HG02973 (cell line): Measurements from ENCODE around the gene PSMF1.
A peak's percentile ranks its signal among the peaks of the same experiment; 100 is the strongest.

ENCODE experiments used
- ATAC-seq: cut with Tn5 transposase; IDR thresholded peaks from one replicate; pipeline ENCODE4 v1.9.1; 2021; ENCODE audit warnings: moderate library complexity; ENCODE audit not compliant: unreplicated experiment

The PSMF1 gene

GRCh38 chr20:1118336-1119127 lies at the start of gene PSMF1:
Gene PSMF1 (plus strand): TSS chr20:1118602. CDS start chr20:1118774, 172 bp downstream.
- peak; percentile 90 for ATAC-seq

GRCh38 chr20:1072258-1072657 lies 46.1 kb upstream of the PSMF1 start:
- ATAC-seq, result no peak

DNA sequence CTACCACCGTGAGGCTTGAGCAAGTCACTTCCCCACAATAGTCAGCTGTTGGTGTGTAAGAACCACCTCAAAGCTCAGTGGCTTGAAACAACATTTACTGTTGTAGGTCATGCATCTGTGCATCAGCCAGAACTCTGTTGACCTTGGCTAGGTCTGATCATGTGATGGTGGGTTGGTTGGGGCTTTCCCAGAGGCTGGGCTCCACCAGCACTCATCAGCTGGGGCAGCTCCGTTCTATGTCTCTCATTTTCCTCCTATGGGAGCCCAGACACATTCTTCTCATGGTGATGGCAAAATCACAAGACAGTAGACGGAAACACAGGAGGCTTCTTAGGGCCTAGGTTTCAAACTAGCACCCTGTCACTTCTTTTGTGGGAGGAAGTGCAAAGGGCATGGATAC lies 42.8 kb upstream of the PSMF1 start:
- no peak for ATAC-seq

DNA sequence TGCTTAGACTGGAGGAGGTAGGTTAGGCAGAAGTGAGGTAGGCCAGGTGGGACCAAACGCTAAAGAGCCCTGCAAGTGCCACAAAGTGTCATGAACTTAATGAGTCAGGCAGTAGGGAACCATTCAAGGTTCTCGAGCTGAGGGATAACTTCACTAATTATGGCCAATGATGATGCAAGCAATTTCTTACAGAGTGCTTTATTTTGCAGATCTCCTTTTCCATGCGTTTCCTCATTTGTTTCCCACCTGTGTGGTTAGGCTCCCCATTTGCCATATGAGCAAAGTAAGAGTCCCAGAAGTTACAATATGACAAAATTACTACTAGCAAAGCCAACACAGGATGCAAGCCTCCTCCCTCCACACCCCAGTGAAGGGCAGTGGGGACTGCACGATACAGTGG lies 36.5 kb upstream of the PSMF1 start:
- no peak for ATAC-seq

DNA sequence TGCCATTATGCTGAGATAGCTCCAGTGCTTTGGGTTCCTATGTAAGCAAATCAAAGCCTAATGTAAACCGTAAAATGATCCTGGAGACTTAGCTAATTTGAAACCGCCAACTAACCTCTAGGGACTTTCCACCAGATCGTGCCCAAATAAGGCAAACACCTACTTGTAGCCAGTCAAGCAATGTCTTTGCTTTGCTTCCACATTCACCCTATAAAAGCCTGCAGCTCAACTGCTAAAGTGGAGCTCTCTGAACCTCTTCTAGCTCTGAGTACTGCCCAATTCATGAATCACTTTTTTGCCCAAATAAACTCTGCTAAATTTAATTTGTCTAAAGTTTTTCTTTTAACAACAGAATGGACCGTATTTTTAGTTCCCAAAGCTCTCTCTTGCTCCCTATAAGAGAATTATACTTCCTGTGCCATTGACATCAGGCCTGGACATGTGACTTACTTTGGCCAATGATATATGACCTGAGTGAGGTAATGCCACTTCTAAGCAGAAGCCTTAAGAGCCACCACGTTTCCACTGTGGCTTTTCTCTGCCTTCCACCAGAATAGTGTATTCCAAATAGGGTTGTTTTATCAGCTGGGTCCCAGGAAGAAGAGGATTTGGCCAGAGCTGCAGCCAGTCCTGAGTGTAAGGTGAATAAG lies 34.8 kb upstream of the PSMF1 start:
- ATAC-seq, result no peak

GRCh38 chr20:1085492-1086276 lies 32.7 kb upstream of the PSMF1 start:
- ATAC-seq, result no peak

DNA sequence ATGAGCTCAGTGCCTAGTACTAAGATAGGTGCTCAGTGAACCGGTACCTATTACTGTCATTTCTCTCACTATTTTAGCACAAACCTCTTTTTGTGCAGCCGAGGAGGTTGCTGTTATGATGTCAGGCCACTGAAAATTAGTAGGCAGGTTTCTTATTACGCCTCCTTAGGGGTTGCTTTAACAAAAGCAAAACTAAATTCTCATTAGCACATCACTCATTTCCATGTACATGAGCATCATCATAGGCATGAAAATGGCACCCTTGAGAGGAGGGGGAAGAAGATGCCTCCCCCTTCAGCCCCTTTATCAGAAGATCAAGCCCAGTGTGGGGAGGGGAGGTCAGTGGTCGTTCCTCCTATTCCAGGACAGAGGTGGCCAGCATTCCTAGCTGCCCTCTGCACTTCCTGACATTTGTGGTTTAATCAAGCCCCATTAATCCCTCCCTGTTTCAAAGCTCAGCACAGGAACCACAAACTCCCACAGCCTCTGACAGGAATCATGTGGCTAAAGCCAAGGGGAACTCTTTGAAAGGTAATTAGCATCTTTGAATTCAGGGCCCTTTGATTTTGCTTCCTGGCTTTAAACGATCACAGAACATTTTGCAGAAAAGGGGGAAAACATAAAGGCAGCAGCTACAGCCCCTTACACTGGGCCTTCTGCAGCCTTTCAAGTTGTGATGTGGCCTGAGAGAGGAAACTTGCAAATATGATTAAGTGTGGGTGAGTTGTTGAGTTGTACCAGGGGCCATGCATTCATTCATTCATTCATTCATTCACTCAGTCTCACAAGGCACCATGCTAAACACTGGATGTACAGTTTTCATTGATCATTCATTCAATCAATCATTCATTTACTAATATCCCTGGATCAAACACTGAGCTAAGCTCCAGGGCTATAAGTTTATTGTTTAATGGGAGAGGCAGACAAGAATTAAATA lies 31.9 kb upstream of the PSMF1 start:
- ATAC-seq, result no peak

- no peak for ATAC-seq
Measured at GRCh38 chr20:1087311-1087905, 31.0 kb upstream of the PSMF1 start.

- no peak for ATAC-seq
Measured at GRCh38 chr20:1094751-1095150, 23.7 kb upstream of the PSMF1 start.

GRCh38 chr20:1101533-1101932 lies 16.9 kb upstream of the PSMF1 start:
- no peak for ATAC-seq

DNA sequence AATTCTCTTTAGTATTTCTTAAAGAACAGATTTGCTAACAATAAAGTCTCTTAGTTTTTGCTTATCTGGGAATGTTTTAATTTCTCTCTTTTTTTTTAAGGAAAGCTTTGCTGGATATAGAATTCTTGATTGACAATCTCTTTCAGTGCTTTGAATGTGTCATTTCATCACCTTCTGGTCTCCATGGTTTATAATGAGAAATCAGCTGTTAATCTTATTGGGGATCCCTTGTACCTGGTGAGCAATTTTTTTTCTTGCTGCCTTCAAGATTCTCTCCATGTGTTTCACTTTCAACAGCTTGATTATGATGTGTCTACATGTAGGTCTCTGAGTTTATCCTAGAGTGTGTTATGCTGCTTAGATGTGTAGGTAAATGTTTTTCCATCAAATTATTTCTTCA lies 16.4 kb upstream of the PSMF1 start:
- ATAC-seq, result no peak

- no peak for ATAC-seq
Measured at GRCh38 chr20:1103751-1104150, 14.7 kb upstream of the PSMF1 start.

DNA sequence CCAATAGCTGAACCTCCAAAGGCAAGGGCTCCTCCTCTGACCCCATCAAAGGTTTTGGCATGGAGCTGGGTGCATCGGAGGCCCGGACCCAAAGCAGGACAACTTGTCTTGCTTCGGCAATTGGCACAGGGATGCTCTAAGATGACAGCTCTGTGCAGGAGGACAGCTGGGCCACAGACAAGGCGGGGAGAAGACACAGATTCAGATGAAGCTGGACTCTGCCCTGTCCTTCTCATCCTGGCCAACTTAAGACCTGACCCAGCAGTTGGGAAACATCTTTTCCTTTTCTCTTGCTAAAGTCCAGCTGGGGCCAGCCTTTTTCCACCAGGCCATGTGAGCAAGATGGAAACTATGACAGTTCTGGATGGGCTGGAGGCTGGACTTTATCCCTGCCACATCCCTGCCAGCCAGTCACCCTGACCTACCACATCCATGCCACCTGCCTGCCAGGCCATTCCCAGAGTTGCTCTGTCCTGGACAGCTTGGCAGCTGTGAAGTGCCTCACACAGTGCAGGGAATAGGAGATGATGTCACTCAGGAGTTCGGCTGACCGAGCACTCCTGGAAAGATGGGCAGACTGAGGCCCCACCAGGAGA lies 12.7 kb upstream of the PSMF1 start:
- ATAC-seq, result no peak

DNA sequence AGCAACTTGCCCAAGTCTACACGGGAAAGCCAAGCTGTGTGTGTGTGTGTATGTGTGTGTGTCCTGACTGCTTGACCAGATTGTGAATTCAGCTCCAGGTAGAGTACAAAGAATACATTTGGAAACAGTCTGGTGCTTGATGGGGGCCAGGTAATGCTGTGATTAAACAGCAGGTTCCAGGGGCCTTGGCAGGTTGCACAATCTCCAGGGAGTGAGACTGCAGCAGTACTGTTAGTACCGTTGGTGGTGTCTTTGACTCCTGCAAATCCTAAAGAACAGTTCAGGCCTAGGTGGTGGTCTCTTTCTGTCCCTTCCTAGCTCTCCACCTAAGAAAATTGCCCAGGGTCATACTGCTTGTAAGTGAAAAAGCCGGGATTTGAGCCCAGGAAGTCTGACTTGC lies 11.2 kb upstream of the PSMF1 start:
- no peak for ATAC-seq

DNA sequence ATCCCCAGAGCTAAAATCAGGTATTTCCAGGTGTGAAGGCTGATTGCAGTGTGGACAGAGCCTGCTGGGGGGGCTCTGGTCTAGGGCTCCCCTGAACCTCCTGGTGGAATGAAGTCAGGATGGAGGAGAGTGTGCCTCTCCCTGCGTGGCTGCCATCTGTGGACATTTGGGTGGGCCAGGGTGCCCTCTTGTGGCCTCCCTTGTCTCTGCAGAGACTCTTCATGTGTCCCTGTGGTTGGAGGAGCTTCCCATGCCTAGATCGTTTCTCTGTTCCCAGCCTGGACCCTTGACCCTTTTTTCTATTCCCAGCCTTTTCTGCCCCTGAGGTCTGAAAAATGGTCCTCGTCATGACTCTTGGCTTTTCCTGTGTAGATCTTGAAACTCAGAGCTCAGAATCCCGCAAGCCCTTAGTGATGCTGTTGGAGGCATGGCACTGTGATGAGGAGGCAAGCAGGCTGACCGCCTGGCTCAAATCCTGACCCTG lies 9.9 kb upstream of the PSMF1 start:
- ATAC-seq, result no peak

GRCh38 chr20:1112908-1113307 lies 5.5 kb upstream of the PSMF1 start:
- no peak for ATAC-seq

GRCh38 chr20:1118004-1118335 lies 432 bp upstream of the PSMF1 start:
- ATAC-seq, result no peak

- no peak for ATAC-seq
Measured at GRCh38 chr20:1119128-1119505, 715 bp downstream of the PSMF1 start.

DNA sequence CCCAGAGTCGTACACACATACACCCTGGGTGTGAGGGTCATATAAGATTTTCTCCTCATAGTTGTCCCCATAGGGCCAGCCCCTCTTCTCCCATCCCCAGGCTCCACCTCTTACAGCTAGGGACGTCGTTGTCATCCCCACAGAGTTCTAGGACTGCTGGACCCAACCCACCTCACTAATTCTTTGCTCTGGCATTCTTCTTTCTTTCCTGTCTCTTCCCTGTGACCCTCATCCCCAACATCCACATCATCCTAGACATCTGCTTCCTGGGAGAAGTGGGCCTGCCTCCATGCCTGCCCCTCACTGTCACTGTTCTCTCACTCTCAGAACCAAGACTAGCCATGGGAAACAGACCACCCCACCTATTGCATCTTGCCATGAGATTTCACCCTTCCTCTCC lies 1.1 kb downstream of the PSMF1 start:
- no peak for ATAC-seq

DNA sequence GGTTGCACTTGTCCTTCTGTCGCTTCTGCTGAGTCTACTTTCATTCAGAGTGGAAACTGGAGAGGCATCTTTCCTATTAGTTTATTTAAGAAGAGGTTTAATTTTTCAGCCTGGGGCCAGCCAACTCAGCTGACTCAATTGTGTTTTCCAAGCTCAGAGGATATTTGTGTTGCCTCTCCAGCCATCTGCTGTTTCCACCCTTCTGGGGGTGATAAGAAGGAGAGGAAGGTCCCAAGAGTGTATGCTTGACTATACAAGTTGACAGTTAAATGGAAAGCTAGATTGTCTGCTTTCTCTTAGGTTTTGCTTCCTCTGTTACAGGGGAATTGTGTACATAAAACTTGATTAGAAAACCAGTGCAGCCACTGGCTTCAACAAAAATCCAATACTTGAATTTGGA lies 3.0 kb downstream of the PSMF1 start:
- no peak for ATAC-seq
